ENCODE measurements around the gene TMCO6. TPM values are rescaled to one million over a fixed set of nuclear protein-coding genes. Genes with fewer than 3 reads are reported as not detected.
"Not testable (repeated sequence)": the region's sequence is repeated elsewhere in the genome, so short reads cannot be mapped to it uniquely, and the experiment has no call there.

The TMCO6 gene
- total RNA-seq, result 6.5 TPM

DNA sequence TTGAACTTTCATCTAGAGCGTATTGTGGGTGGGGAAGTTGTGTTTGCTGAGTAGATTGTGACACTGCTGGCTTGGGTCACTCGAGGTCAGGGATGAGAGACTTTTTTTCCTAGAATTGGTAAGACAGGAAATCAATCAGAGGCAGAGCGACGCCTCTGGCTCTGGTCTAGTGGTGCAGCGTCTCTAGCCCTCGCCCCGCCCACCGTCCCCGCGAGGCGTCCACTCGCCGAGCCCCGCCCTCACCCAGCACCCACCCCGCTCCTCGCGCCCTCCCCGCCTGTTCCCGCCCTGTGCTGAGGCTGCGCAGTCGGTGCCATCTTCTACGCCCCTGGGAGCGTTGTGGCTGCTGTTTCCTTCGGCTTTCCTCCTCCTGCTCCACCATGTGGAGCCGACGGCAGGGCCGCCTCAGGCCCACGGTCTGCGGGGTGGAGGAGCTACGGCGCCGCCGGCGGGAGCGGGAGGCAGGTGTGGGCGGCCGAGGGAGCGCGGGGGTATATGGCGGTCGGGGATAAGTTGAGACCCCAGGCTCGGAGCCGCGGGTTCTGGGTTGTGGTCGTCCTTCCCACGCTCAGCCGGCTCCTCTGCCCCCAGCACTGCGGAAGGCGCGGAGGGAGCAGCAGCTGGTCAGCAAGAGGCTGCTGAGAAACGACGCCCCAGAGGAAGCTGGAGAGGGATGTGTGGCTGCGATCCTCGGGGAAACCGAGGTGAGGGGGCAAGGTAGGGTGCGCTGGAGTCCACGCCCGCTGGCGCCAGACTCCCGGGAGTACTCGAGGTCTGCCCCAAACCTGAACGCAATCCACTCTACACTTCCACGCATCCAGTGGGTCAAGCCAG is at the start of gene TMCO6:
TMCO6 (plus strand) TSS at position 304 of the 834 bp plus-strand sequence; CDS start at position 381, 77 bp downstream.
- DNase-seq, result peak; percentile 95

DNA sequence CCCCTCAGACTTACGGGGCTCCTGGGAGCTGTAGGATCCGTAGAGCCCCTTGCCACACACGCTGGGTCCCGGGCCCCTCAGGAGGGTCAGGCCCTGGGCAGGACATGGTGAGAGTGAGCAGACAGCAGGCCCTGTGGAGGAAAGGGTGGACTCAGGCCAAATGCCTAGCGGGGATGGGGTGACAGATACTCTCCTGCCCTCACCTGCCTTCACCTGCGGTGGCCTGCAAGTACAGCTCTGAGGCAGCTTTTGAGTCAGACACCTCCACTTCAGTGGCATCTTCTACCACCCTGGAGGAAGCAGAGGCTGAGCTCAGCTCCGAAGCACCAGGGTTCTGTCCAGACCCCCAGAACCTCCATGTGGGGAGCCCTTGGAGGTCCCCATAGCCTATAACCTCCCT is 48.4 kb upstream of the TMCO6 start:
- no peak for DNase-seq

DNA sequence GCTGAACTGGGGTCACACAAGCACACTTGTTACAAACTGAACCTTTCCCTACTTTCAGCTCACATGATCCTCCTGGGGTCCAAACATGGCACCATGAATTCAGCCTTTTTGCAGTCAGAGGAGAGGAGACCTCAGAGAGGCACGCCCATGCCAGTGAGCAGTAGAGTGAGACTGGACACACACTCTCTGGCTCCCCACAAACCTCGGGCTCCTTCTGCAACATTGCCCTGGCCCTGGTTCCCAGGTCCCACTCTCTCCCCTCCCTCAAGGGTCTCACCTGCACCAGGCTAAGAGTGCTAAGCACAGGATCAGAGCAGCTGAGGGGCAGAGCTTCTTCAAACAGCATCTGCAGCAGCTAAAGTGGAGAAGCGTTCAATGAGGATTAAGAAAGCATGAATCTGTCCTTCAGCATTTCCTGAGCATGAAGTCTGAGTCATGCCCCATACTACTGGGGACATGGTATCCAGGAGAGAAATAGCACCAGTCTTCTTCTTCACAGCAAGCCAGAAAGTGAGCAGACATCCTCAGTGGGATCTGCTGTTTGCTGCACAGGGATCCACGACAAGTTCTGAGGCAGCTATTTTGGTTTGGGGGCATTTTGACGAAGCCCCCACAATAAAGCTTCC is 47.4 kb upstream of the TMCO6 start:
- no peak for DNase-seq

DNA sequence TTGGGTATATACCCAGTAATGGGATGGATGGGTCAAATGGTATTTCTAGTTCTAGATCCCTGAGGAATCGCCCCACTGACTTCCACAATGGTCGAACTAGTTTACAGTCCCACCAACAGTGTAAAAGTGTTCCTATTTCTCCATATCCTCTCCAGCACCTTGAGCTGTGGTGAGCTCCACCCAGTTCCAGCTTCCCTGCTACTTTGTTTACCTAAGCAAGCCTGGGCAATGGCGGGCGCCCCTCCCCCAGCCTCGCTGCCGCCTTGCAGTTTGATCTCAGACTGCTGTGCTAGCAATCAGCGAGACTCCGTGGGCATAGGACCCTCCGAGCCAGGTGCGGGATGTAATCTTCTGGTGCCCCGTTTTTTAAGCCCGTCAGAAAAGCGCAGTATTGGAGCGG is 46.2 kb upstream of the TMCO6 start:
- DNase-seq, result not testable (repeated sequence)

DNA sequence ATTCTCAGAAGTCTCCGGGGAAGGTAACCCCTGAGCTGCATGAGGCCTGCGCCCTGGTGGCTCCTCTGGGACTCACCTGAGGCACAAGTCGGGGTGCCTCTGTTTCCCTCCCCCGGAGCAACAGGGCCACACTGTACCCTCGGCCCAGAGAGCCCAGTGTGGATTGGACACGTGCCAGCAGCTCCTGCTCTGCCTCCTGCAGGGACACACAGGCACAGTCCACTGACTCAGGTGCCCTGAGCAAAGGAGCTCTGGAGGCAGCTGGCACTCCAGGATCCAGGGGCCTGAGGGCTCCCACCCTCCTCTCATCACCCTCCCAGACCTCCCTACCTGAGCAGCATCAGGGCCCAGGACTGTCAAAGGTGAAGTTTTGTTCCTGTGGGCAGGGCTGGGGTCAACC is 45.1 kb upstream of the TMCO6 start:
- no peak for DNase-seq

DNA sequence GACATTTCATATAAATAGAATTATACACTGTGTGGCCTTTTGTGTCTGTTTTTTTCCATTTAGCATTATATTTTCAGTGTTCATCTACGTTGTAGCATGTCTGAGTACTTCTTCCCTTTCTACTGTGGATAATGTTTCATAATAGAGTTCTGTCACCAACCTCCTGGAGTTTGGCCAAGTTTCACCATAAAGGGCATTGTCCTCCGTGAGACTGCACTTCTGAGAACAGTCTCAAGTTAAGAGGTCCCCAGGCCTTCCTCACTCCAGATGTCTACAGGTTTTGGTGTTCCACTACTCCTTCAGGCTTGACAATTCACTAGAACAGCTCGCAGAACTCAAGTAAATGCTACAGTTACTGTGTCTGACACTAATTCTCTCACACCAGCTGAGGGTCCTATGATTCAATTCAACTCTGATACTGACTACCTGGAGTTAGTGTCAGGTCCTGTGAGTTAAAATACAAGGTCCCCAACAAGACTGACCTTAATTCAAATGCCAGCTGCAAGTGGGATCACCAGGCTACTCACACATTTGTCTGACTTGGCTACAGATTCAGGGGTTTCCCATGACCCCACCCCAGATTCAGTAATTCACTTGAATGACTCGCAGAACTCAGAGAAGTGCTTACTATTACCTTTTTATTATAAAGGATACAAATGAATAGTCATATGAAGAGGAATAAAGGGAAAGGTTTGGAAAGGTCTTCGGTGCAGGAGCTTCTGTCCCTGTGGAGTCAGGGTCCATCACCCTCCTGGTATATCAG is 43.5 kb upstream of the TMCO6 start:
- no peak for DNase-seq

DNA sequence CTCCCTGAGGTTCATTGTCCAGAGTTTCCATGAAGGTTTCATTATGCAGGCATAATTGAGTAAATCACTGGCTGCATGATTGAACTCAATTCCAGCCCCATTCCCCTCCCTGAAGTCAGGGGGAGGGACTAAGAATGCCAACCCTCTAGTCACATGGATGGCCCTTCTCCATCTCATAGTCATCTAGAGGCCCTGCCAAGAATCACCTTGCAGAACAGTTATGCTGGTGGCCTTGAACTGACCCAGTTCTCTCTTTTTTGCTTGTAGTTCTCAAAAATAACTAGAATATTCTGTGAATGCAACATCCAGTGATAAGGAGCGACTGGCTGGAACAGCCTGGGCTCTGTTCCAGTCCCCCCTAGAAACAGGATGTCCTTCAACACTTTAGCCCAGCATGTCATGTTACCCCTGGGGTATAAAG is 42.9 kb upstream of the TMCO6 start:
- no peak for DNase-seq

DNA sequence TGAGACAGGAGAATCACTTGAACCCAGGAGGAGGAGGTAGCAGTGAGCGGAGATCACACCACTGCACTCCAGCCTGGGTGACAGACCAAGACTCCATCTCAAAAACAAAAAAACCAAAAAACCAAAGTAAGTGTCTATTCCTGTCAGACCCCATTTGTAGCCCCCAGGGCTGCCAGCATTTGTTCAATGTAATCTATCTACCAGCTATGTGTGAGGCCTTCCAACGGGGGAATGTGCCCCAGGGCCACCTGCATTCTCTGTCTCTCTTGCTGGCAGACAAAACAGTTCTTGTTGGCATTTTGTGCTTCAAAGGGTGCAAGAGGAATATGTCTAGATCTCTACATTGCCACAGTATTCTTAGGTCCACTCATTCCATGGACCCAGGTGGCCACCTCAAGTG is 40.4 kb upstream of the TMCO6 start:
- no peak for DNase-seq

DNA sequence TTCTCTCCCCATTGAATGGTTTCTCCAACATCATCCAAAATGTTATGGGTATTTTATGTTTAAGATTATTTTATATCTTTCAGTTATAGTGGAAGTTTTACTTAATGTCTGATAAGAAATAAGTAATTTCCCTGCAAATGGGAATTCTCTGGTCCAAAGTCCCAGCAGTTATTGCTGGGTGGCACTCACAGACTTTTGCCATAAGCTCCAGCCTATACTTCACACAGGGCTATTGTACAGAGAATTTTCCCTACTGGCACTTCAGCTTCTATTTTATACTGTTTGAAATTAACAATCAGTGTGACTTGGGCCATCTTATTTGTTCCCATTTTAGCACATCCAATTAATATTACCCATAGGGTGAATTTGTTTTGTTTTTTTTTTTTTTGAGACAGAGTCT is 39.2 kb upstream of the TMCO6 start:
- DNase-seq, result no peak

DNA sequence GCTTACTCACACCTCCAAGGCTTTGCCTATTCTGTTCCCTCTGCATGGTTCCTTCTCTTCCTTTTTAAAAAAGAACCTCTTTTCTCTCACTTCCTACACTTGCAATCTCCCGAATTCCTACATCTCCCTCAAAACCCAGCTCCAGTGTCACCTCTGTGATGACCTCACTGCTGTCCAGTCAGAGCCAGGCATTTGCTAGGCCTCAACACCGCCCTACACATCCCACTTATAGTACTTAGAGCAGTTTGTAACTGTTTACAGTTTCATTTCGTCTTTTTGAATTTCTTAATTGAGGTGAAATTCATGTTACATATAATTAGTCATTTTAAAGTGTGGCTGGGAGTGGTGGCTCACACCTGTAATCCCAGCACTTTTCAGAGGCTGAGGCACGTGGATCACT is 37.1 kb upstream of the TMCO6 start:
- no peak for DNase-seq

DNA sequence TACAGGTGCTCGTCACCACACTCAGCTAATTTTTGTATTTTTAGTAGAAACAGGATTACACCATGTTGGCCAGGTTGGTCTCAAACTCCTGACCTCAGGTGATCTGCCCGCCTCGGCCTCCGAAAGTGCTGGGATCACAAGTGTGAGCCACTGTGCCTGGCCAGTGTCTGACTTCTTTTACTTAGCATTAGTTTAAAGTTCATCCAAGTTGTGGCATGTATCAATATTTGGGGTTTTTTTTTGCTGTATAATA is 35.9 kb upstream of the TMCO6 start:
- DNase-seq, result not testable (repeated sequence)

DNA sequence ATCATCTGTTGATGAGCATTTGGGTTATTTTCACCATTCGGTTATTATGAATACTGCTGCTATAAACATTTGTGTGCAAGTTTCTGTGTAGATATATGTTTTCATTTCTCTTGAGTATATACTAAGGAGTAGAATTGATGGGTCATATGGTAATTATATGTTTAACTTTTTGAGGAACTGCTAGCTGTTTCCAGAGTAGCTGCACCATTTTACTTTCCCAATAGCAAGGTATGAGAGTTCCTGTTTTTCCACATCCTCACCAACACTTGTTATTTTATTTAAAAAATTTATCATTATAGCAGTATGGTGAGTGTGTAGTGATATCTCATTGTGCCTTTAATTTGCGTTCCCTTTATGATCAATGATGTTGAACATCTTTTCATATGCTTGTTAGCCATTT is 35.5 kb upstream of the TMCO6 start:
- DNase-seq, result no peak

DNA sequence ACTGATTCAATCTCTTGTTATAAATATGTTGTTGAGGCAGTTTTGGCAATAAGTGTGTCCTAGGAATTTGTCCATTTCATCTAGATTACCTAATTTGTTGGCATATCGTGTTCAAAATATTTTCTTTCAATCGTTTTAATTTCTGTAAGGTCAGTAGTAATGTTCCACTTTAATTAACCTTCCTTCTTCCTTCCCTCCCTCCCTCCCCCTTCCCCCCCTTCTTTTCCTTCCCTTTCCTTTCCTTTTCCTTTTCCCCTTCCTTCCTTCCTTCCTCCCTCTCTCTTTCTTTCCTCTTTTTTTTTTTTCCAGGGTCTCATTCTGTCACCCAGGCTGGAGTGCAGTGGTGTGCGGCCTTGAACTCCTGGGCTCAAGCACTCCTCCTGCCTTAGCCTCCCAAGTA is 33.4 kb upstream of the TMCO6 start:
- DNase-seq, result no peak

DNA sequence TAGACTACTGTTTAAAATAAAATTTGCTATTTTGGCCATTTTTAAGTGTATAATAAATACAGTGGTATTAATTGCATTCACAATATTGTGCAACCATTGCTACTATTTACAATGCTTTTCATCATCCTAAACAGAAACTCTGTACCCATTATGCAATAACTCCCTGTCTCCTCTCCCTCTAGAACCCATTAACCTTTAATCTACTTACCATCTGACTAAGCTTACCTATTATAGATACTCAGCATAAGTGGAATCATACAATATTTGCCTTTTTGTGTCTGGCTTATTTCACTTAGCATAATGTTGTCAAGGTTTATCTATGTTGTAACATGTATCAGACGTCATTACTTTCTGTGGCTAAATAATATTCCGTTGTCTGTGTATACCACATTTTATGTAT is 32.2 kb upstream of the TMCO6 start:
- DNase-seq, result no peak

DNA sequence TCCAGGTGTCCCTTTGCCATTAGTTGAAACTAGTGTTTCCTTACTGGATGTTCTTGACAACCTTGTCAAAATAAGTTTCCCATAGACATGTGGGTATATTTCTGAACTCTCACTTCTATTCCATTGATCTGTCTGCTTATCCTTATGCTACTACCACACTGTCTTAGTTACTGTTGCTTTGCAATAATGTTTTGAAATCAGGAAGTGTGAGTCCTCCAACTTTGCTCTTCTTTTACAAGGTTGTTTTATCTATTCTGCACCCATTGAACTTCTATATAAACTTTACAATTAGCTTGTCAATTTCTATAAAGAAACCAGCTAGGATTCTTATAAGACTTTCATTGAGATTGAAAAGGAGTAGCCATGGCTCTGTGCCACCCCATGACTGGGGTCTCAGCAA is 30.5 kb upstream of the TMCO6 start:
- no peak for DNase-seq

DNA sequence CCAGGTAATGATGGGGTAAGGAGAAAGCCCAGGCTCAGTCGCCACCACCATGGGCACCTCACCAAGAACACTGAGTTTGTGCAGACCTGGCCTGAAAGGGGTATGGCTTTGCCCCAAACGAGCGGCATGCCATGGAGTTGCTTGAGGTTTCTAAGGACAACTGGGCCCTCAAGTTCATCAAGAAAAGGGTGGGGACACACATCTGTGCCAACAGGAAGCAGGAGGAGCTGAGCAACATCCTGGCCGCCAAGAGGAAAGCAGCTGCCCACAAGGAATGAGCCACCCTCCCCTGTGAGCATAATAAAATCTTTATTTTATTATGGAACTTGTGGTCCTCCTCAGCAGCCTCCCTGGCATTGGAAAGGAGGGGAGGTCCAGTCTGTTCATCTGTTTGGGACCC is 30.1 kb upstream of the TMCO6 start:
- DNase-seq, result no peak

DNA sequence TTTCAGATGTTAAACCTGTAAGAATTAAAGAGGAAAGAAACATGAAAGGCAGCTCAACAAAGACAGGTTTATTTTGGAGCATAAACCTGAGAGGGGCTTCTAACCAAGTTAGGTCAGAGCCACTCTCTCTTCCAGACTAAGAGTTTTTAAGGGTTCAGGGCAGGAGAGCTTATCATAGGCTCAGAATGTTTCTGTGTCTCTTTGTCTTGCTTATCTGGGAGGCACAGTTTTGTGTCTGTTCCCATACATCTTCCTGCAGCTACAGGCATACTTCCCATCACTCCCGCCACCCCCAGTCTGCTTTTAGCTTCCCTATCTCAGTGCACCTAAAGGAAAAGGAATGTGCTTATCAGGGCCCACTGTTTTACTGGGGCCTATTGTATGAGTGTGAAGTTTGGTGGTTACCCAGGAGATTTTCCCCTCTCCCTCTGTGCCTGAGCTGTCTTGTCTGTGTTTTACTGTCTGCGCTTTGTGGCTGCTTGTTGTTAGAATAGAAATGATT is 28.2 kb upstream of the TMCO6 start:
- no peak for DNase-seq

DNA sequence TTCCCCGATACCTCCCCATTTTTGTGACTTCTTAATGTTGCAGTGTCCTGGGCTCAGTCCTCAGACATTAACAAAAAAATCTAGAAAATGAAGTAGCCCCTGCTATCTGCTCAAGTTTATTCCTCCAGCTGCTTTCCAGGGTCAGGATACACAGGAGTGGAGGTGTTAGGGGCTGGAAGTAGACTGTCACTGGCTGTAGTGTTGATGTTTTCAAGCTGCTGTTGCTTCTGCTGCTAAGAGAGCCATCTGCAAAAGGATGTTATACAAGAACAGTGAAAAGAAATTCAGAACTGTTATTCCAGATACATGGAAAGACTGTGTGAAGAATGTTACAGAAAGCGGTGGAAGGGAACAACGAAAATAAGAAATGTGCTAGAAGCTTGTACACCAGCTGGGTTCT is 16.9 kb upstream of the TMCO6 start:
- DNase-seq, result no peak

DNA sequence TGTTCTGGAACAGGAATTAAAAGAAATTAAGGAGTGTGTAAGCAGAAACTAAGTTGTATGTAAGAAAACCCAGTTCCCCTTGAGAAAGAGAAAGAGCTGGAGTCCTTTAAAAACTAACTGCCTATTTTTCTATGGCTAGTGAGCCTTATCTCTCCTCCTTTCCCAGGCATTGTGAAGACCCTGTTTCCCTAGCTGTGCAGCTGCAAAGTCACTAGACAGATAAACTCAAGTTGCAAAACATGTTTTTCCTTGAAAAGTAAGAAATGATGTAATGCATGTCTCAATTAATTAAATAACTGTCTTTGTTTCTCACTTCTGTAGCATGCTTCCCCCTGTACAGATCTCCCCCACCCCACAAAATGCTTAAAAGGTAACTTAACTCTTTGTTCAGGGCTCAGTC is 16.2 kb upstream of the TMCO6 start:
- DNase-seq, result not testable (repeated sequence)

DNA sequence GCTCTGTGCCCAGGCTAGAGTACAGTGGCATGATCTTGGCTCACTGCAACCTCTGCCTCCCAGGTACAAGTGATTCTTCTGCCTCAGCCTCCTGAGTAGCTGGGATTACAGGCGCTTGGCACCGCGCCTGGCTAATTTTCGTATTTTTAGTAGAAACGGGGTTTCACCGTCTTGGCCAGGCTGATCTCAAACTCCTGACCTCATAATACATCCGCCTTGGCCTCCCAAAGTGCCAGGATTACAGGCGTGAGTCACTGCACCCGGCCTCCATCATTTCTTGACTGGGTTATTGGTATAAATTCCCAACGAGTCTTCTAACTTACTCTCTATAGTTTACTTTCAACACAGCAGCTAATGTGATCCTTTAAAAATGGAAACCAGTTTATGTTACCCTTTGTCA is 14.4 kb upstream of the TMCO6 start:
- not testable (repeated sequence) for DNase-seq

DNA sequence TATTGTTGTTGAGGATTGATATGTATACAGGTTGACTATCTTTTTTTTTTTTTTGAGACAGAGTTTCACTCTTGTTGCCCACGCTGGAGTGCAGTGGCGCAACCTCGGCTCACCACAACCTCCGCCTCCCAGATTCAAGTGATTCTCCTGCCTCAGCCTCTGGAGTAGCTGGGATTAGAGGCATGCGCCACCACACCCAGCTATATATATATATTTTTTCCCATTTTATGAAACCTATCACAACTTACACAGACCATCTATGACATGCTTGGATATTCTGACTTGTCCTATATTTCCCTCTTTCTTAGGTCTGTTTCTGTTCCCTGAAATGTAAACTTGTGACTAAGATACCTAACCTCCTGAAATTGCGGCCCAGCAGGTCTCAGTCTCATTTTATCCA is 11.3 kb upstream of the TMCO6 start:
- no peak for DNase-seq

DNA sequence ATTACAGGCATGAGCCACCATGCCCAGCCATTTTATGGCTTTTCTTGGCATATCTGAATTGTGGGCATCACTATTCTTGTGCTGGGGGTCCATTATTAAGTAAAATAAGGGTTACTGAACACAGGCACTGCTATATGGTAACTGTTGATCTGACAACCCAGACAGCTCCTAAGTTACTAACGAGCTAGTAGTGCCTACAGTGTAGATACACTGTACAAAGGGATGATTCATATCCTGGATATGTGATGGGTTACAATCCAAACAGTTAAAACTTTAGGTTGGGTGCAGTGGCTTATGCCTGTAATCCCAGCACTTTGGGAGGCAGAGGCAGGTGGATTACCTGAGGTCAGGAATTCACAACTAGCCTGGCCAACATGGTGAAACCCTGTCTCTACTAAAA is 10.5 kb upstream of the TMCO6 start:
- no peak for DNase-seq

DNA sequence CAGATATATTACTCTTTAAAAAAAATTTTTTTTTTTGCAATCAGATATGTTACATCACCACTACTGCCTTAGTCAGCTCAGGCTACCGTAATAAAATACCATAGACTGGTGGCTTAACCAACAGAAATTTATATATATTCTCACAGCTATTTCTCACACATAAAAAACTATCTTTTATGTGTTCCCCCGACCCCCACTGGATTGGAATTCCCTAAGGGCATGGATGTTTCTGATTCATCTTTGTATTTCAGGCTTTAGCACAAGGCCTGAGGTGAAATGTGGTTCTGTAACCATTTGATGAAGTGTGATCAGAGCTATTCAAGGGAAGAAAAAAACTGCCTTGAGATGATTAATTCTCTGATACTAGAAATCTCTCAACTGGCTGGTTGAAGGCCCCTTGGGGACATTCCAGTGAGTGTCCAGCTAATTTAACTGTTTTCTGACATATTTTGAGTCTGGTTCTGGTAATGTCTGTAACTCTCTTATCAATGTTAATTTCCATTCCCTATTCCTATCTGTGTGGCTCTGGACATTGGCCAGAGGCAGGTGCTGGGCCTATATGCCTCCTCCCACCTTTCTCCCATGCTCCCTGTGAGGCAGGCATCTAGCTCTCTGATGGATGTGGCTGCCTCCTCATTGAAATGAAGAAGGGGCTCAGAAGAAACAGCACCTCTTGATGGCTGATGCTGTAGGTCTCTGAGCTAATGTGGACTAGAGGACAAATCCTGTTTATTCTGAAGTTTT is 8.8 kb upstream of the TMCO6 start:
- DNase-seq, result no peak

Measured in skin of body (tissue), 2 donors.